ENCODE measurements around the gene C10orf90.

Gene C10orf90

DNA sequence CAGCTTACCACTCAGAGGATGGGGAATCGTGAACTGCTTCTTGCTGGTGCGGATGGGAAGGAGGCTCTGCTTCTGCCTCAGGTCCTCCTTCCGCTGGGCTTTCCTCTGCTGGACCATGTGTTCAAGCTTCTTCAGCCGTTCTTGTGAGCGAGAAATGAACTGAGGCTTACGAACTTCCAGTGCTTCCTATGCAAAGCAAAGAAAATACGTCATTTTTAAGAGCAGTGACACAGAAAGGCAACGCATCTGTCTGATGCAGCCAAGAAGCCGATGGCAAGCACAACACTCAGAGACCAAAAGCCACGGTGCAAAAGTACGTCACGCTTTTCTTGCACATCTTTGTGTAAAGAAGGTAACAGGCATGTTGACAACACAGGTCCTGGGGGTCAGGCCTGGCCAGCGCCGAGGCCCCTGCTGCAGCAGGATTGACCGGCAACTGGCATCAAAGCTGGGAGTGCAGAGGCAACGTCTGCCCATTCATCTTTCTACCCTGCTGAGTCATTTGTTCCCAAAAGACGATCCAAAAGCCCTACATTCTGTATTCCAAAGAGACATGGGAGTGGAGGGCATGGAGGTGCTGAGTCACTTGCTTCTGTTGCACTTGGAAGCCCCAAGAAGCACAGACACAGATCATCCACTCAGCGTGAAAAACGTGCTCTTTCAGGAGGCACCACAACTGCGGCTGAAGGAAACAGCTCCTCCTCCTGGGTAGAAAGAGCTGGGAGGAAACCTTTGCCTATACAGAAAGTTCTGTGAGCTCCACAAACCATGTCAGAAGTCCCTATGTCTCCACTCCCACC lies 211.3 kb downstream of the C10orf90 start:
- no peak overlapping the region for H3K4me3 ChIP-seq (ENCODE audit: low read depth, low read length)
- DNase-seq (ENCODE audit: low read depth): peak; percentile 89
- TF ChIP-seq, protein P1, sequence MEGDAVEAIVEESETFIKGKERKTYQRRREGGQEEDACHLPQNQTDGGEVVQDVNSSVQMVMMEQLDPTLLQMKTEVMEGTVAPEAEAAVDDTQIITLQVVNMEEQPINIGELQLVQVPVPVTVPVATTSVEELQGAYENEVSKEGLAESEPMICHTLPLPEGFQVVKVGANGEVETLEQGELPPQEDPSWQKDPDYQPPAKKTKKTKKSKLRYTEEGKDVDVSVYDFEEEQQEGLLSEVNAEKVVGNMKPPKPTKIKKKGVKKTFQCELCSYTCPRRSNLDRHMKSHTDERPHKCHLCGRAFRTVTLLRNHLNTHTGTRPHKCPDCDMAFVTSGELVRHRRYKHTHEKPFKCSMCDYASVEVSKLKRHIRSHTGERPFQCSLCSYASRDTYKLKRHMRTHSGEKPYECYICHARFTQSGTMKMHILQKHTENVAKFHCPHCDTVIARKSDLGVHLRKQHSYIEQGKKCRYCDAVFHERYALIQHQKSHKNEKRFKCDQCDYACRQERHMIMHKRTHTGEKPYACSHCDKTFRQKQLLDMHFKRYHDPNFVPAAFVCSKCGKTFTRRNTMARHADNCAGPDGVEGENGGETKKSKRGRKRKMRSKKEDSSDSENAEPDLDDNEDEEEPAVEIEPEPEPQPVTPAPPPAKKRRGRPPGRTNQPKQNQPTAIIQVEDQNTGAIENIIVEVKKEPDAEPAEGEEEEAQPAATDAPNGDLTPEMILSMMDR (conservative IDR thresholded peaks at IDR 0.05; ENCODE audit: low read depth, low read length): peak; percentile 75

DNA sequence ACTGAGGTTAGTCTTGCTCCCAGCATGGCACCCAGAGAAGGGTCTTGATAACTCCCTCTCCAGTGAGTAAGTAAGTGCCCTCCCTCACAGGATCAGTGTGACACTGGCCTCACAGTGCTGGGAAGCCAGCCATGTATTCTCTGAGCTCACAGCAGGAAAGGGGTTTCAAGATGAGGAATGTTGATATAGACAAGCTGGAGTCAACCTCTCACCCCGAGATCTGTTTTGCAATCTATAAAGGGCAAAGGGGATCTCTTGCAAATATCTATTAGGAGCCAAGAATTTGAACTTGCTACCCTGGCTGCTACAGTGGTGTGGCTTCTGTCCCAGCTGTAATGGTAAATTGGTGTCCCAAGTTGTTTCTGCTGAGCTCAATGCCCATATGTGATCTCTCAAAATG lies 212.0 kb downstream of the C10orf90 start:
- no peak overlapping the region for H3K4me3 ChIP-seq (ENCODE audit: low read depth, low read length)
- TF ChIP-seq, protein P1 (conservative IDR thresholded peaks at IDR 0.05; ENCODE audit: low read depth, low read length): no peak
- DNase-seq (ENCODE audit: low read depth): peak; percentile 74

DNA sequence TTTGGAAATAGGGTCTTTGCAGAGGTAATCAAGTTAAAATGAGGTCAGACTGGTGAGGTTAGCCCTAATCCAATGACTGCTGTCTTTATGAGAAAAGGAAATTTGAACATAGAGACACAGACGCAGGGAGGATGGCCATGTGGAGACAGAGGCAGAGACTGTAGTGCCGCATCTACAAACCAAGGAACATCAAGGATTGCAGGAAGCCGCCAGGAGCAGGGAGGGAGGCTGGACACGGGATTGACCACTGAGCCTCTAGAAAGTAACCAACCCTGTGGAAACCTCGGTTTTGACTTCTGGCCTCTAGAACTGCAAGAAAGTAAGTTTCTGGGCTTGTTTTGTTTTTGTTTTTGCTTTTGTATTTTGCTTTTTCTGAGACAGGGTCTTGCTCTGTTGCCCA lies 213.9 kb downstream of the C10orf90 start:
- no peak overlapping the region for H3K4me3 ChIP-seq (ENCODE audit: low read depth, low read length)
- TF ChIP-seq, protein P1 (conservative IDR thresholded peaks at IDR 0.05; ENCODE audit: low read depth, low read length): no peak
- DNase-seq (ENCODE audit: low read depth): no peak

DNA sequence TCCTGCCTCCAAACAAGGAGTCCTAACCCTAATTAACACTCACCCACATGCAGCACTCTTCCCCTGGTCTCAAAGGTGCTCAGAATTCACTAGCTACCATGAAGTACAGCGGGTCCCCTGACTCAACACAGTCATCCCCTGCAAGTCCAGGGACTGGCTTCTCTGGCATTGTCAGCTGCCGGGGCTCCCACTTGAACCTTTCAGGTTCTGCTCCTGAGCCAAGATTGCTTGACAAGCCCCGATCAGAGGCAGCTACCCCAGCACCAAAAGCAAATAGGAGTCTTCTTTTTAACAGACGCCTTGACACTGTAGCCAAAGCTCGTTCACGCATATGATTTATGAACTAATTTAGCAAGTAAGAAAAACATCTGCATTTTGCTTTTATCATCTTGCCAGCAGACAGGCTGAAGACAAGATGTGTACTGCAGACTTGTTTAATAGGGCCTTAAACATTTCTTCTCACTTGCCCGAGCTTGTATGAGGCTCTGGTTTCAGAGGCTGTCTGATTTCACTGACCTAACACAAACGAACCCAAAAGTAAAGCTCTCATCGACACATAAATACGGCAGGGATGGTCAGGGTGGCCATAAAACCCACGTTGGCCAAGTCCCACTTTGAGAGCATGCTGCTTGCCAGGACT lies 214.6 kb downstream of the C10orf90 start:
- TF ChIP-seq, protein P1 (conservative IDR thresholded peaks at IDR 0.05; ENCODE audit: low read depth, low read length): no peak
- H3K4me3 ChIP-seq (ENCODE audit: low read depth, low read length): no peak overlapping the region
- DNase-seq (ENCODE audit: low read depth): no peak

DNA sequence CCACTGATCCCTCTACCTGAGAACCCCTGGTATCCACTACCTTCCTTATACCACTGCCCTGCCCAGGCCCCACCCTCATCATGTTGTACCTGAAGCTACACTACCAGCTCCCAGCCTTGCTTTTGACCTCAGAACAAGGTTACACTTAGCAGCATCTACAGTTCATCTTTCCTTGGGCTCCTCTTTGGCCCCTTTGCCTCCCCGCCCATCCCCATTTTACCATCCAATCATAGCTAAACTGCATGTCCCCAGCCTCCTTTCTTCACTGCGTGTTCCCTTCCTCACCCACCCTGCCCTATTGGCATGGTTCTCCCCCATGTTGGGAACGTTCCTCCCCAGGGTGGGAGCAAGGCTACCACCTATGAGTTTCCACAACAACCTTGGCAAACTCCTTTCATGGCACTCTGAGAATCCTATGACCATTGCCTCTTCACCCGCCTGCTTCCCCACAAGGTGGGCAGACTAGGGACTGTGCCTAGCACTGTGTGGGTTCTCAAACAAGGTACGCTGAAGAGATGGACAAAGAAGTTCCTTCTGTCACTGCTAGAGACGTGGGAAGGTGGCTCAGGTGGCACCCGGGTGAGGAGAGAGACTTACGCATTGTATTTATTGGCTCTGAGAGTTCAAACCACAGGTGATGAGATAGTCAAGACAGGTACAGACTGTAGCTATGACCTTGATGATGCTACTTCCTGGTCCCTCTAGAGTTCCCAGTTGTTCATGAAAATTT lies 215.3 kb downstream of the C10orf90 start:
- no peak for DNase-seq (ENCODE audit: low read depth)
- no peak overlapping the region for H3K4me3 ChIP-seq (ENCODE audit: low read depth, low read length)
- TF ChIP-seq, protein P1 (conservative IDR thresholded peaks at IDR 0.05; ENCODE audit: low read depth, low read length): no peak

DNA sequence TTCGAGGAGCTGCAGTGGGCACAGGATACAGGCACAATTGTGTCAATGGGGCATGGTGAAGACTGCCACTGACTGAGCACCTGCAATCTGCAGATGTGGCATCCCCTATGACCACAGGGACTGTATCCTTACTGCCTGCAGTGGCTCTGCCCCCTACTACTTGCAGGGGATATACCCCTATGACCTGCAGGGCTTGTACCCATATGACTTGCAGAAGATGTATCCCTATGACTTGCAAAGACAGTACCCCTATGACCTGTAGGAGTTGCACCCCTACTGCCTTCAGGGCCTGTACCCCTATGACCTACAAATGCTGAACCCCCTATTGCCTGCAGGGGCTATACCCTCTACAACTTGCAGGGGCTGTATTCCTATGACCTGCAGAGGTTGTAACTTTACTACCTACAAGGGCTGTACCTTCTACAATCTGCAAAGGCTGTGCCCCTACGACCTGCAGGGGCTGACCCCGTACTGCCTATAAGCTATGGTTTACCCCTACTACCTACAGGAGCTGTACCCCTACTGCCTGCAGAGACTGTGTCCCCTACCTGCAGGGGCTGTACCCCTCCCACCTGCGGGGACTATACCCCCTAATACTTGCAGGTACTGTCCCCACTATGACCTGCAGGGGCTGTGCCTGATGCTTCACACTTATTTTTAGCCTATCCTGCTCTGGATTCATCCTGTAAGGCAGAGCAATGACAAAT lies 216.3 kb downstream of the C10orf90 start:
- no peak for DNase-seq (ENCODE audit: low read depth)
- no peak overlapping the region for H3K4me3 ChIP-seq (ENCODE audit: low read depth, low read length)
- TF ChIP-seq, protein P1 (conservative IDR thresholded peaks at IDR 0.05; ENCODE audit: low read depth, low read length): no peak
